Brain microvascular endothelial cell (primary cell): Measurements from ENCODE around the gene HES6.
"Not testable (repeated sequence)": the region's sequence is repeated elsewhere in the genome, so short reads cannot be mapped to it uniquely, and the experiment has no call there.

ENCODE experiments used
- DNase-seq: peaks from one replicate; pipeline ENCODE4 v3.0.0-alpha.2; 2020
- H3K27ac ChIP-seq: fragments of 250-450 bp; sonication (Bioruptor Pico); 2 replicates; pipeline ENCODE4 v1.5.1; 2020; ENCODE audit warnings: mild to moderate bottlenecking, moderate library complexity
- H3K27me3 ChIP-seq: fragments of 250-450 bp; sonication (Bioruptor Pico); replicated peaks from 2 replicates; pipeline ENCODE4 v1.5.1; 2020; ENCODE audit warnings: mild to moderate bottlenecking
- H3K36me3 ChIP-seq: fragments of 250-450 bp; sonication (Bioruptor Pico); replicated peaks from 2 replicates; pipeline ENCODE4 v1.5.1; 2020; ENCODE audit warnings: mild to moderate bottlenecking
- H3K4me3 ChIP-seq: 2 replicates; pipeline ENCODE4 v1.5.1; 2011; ENCODE audit warnings: low read depth, mild to moderate bottlenecking, control low read depth, low read length, moderate library complexity
- CTCF ChIP-seq: IDR thresholded peaks from 2 replicates; pipeline ENCODE4 v1.5.1; 2011; ENCODE audit warnings: low read depth, mild to moderate bottlenecking, moderate library complexity, low read length, control low read depth, inconsistent platforms; ENCODE audit errors: missing control alignments
- in situ Hi-C: cut with HindIII; loops from 2 replicates; pipeline ENCODE4 v1.10.0; 2017; ENCODE audit warnings: low sequenced_read_pairs, low pct_ligation_motif_present

Gene HES6

DNA sequence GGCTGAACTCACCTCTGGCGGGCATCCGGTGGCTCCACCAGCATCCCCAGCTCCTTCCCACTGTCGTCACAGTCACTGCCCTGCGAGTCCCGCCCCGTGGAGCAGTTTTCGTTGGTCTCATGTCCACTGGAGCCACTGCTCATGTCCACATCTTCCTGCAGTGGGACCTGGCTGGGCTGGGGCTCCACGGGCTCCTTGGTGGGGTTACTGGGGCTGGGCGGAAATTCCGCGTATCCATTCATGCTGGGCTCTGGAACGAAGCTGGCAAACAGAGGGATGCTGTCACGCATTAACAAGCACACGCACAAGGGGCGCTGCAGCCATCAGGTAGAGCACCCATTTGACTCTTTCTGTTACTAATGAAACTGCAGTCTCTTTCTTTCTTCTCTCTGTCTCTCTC is 37.9 kb upstream of the HES6 start:
- TF ChIP-seq CTCF: peak; percentile 47
- in situ Hi-C loops: no loop called here
- Histone ChIP-seq H3K27me3 (no peaks in the 10 kb centered on the region), H3K4me3 (no peak overlapping the region), H3K27ac (no peak overlapping the region), H3K36me3 (no peaks in the 10 kb centered on the region)
- DNase-seq: no peak

- no peak for TF ChIP-seq CTCF
- no peak overlapping the region for H3K27ac ChIP-seq
- no peaks in the 10 kb centered on the region for H3K27me3 ChIP-seq
- in situ Hi-C loops: no loop called here
- DNase-seq: no peak
- H3K36me3 ChIP-seq: no peaks in the 10 kb centered on the region
- H3K4me3 ChIP-seq: no peak overlapping the region
Measured at GRCh38 chr2:238274152-238274865, 34.5 kb upstream of the HES6 start.

DNA sequence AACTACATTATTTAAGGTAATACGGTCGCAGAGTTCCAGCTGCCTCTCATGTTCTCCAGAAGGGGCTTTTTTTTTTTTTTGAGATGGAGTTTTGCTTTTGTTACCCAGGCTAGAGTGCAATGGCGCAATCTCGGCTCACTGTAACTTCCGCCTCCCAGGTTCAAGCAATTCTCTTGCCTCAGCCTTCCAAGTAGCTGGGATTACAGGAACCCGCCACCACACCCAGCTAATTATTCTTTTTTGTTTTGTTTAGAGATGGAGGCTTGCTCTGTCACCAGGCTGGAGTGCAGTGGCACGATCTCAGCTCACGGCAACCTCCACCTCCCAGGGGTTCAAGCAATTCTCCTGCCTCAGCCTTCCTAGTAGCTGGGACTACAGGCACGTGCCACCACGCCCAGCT is 33.6 kb upstream of the HES6 start:
- H3K27me3 ChIP-seq, H3K27ac ChIP-seq, in situ Hi-C loops, DNase-seq, H3K36me3 ChIP-seq, H3K4me3 ChIP-seq: not testable (repeated sequence)

- in situ Hi-C loops: no loop called here
Measured at GRCh38 chr2:238272156-238272555, 32.3 kb upstream of the HES6 start.

GRCh38 chr2:238271686-238272085 is 31.8 kb upstream of the HES6 start:
- H3K27ac ChIP-seq, in situ Hi-C loops, H3K27me3 ChIP-seq, H3K36me3 ChIP-seq, DNase-seq, H3K4me3 ChIP-seq: not testable (repeated sequence)

More at GRCh38 chr2:238272156-238272555, 32.3 kb upstream of the HES6 start:
- TF ChIP-seq CTCF: no peak
- Histone ChIP-seq H3K36me3 (no peaks in the 10 kb centered on the region), H3K4me3 (no peak overlapping the region), H3K27ac (no peak overlapping the region), H3K27me3 (no peaks in the 10 kb centered on the region)
- no peak for DNase-seq

GRCh38 chr2:238271061-238271554 is 31.3 kb upstream of the HES6 start:
- Histone ChIP-seq H3K27ac (no peak overlapping the region), H3K27me3 (no peaks in the 10 kb centered on the region), H3K36me3 (no peaks in the 10 kb centered on the region), H3K4me3 (no peak overlapping the region)
- no peak for TF ChIP-seq CTCF
- no peak for DNase-seq
- in situ Hi-C loops: no loop called here

DNA sequence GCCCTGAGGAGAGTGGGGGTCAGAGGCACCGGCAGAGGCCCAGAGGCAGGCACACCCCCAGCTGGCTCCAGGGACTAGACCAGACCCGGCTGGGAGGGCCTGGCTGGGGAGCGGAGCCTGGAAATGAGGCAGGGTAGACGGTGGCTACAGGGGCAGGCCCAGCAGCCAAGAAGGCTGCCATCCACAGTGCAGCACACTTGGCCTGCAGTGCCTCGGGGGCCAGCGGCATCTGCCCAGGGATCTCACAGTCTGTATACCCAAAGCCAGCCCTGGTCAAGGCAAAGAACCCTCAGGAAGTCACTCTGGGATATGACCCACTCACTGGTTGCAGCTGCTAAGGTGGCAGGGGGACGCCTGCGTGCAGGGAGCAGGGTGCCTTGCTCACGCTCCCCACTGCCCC is 30.8 kb upstream of the HES6 start:
- DNase-seq: no peak
- Histone ChIP-seq H3K4me3 (no peak overlapping the region), H3K27ac (no peak overlapping the region), H3K36me3 (no peaks in the 10 kb centered on the region), H3K27me3 (no peaks in the 10 kb centered on the region)
- TF ChIP-seq CTCF: no peak
- in situ Hi-C loops: no loop called here
